A673 (cell line): ENCODE results near the gene RAB36. TPM values are rescaled to one million over a fixed set of nuclear protein-coding genes. Genes with fewer than 3 reads are reported as not detected.

Experiments used
- BruUV-seq: library from RNA; stranded (reverse); fragments of 400-500 nt; replicated peaks from 2 replicates; lab custom pipeline; 2021; lab: Mats Ljungman, UMichigan
- CTCF ChIA-PET: fragments of 300-600 bp; sonication (Branson Sonifier 250); formaldehyde crosslinking; loops from one replicate; lab custom pipeline; 2022; ENCODE audit warnings: antibody characterized with exemption; lab: Charles Lee
- POLR2A ChIA-PET: fragments of 300-600 bp; sonication (Branson Sonifier 250); formaldehyde crosslinking; loops from one replicate; lab custom pipeline; 2022; ENCODE audit warnings: antibody characterized with exemption; ENCODE audit not compliant: low non-redundant PET; lab: Charles Lee
- DNase-seq: peaks from one replicate; pipeline ENCODE4 v3.0.0-alpha.2; 2015; ENCODE audit warnings: low spot score
- H3K27ac ChIP-seq: fragments of 200-600 bp; sonication (generic); 2 replicates; pipeline ENCODE4 v1.5.1; 2016; ENCODE audit warnings: mixed run types, low read depth, mild to moderate bottlenecking, mixed read lengths, antibody characterized with exemption, low read length; ENCODE audit not compliant: poor library complexity, severe bottlenecking
- H3K27me3 ChIP-seq: fragments of 200-600 bp; sonication (generic); replicated peaks from 2 replicates; pipeline ENCODE4 v1.6.1; 2017; ENCODE audit warnings: mixed run types, low read depth, mild to moderate bottlenecking, mixed read lengths, antibody characterized with exemption, low read length; ENCODE audit not compliant: insufficient read depth, poor library complexity
- H3K36me3 ChIP-seq: fragments of 200-600 bp; sonication (generic); 2 replicates; pipeline ENCODE4 v1.6.1; 2016; ENCODE audit warnings: mixed run types, mild to moderate bottlenecking, mixed read lengths, antibody characterized with exemption, low read length; ENCODE audit not compliant: insufficient read depth, poor library complexity, severe bottlenecking
- H3K4me1 ChIP-seq: fragments of 200-600 bp; sonication (generic); 2 replicates; pipeline ENCODE4 v1.6.1; 2017; ENCODE audit warnings: mixed run types, mild to moderate bottlenecking, mixed read lengths, antibody characterized with exemption, low read length; ENCODE audit not compliant: insufficient read depth, poor library complexity, severe bottlenecking
- H3K4me3 ChIP-seq: fragments of 200-600 bp; sonication (generic); 2 replicates; pipeline ENCODE4 v1.5.1; 2016; ENCODE audit warnings: low read depth, mixed run types, mild to moderate bottlenecking, mixed read lengths, low read length; ENCODE audit not compliant: poor library complexity, severe bottlenecking
- H3K9me3 ChIP-seq: fragments of 200-600 bp; sonication (generic); 2 replicates; pipeline ENCODE4 v1.6.1; 2016; ENCODE audit warnings: mixed run types, low read depth, mild to moderate bottlenecking, mixed read lengths, antibody characterized with exemption, low read length; ENCODE audit not compliant: poor library complexity, severe bottlenecking
- EZH2 ChIP-seq: fragments of 200-600 bp; sonication (generic); IDR thresholded peaks from 2 replicates; pipeline ENCODE4 v1.6.1; 2017; ENCODE audit warnings: borderline replicate concordance, low read depth, mild to moderate bottlenecking, mixed read lengths, antibody characterized with exemption, low read length; ENCODE audit not compliant: poor library complexity, severe bottlenecking
- intact Hi-C: fragments of 100-400 bp; cut with micrococcal nuclease; formaldehyde crosslinking; loops from one replicate; pipeline ENCODE4 v1.10.0; 2022; ENCODE audit not compliant: unreplicated experiment
- total RNA-seq: library from RNA; stranded (reverse); gene quantifications from 2 replicates; pipeline ENCODE4 v1.2.3, GENCODE V29; 2021
- TF ChIP-seq, protein P1 (sequence below): fragments of 300-800, 200-600 bp; sonication (generic); conservative IDR thresholded peaks from 2 replicates; pipeline ENCODE4 v1.5.1; 2017; ENCODE audit warnings: low read depth, mild to moderate bottlenecking, antibody characterized with exemption, low read length, moderate library complexity, mixed read lengths

The RAB36 gene
- total RNA-seq, 1 experiment from 2014 or later, result 4.1 TPM

DNA sequence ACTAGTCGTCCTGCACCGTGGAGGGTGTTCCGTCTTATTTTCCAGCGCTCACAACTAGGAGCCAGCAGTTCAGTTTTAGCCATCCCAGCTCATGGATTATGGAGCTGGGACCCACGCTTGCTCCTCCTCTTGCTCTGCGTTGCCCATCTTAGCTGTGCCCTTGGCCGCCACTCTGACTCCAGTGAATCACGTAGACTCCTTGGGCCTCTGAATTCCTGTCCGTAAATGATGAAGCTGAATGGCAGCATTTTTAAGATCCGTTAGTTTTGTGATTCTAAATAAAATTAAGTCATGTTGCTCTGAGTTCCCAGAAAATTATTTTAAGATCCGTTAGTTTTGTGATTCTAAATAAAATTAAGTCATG lies 58.8 kb downstream of the RAB36 start:
- CTCF ChIA-PET, result no interaction called here
- TF ChIP-seq EZH2, result no peak
- TF ChIP-seq, protein P1, sequence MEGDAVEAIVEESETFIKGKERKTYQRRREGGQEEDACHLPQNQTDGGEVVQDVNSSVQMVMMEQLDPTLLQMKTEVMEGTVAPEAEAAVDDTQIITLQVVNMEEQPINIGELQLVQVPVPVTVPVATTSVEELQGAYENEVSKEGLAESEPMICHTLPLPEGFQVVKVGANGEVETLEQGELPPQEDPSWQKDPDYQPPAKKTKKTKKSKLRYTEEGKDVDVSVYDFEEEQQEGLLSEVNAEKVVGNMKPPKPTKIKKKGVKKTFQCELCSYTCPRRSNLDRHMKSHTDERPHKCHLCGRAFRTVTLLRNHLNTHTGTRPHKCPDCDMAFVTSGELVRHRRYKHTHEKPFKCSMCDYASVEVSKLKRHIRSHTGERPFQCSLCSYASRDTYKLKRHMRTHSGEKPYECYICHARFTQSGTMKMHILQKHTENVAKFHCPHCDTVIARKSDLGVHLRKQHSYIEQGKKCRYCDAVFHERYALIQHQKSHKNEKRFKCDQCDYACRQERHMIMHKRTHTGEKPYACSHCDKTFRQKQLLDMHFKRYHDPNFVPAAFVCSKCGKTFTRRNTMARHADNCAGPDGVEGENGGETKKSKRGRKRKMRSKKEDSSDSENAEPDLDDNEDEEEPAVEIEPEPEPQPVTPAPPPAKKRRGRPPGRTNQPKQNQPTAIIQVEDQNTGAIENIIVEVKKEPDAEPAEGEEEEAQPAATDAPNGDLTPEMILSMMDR, result no peak
- POLR2A ChIA-PET, result no interaction called here
- H3K4me1 ChIP-seq, result no peaks in the 10 kb centered on the region
- no peak overlapping the region for H3K27ac ChIP-seq
- no peaks in the 10 kb centered on the region for H3K36me3 ChIP-seq
- intact Hi-C loops, result no loop called here
- no TSS peak for BruUV-seq
- no peak overlapping the region for H3K4me3 ChIP-seq
- no peak for DNase-seq
- H3K9me3 ChIP-seq, result no peaks in the 10 kb centered on the region
- no peaks in the 10 kb centered on the region for H3K27me3 ChIP-seq

DNA sequence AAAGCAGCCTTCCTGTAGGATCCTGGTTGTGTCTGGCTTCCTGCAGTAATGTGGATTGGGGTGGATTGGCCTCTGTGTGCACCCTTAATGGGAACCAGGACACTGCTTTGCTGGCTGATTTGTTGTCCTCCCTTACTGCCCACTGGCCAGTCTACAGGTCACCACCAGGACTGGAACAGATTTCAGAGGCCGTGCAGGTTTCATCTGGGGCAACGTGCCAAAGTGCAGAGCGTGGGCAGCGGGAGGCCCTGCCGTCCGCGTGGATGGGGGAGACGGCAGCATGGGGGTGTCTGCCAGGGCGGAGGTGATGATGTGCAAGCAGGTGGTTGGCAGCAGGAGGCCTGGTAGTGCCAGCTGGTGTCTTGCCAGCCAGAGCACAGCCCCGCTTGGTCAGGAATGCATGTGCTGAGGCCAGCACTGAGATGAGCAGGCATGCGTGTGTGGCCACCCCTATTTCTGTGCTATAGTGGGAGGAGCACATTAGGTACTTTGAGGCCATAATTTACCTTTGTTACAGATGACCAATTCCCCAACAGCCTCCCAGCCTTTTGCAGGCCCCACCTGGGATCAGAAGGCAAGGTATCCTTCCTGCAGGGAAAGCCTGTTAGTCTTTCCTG lies 59.4 kb downstream of the RAB36 start:
- Histone ChIP-seq H3K9me3 (no peaks in the 10 kb centered on the region), H3K27ac (no peak overlapping the region), H3K4me3 (no peak overlapping the region), H3K36me3 (no peaks in the 10 kb centered on the region), H3K4me1 (no peaks in the 10 kb centered on the region), H3K27me3 (no peaks in the 10 kb centered on the region)
- BruUV-seq, result no TSS peak
- intact Hi-C loops, result no loop called here
- CTCF ChIA-PET, result no interaction called here
- TF ChIP-seq, protein P1, result no peak
- TF ChIP-seq EZH2, result no peak
- POLR2A ChIA-PET, result no interaction called here
- no peak for DNase-seq

DNA sequence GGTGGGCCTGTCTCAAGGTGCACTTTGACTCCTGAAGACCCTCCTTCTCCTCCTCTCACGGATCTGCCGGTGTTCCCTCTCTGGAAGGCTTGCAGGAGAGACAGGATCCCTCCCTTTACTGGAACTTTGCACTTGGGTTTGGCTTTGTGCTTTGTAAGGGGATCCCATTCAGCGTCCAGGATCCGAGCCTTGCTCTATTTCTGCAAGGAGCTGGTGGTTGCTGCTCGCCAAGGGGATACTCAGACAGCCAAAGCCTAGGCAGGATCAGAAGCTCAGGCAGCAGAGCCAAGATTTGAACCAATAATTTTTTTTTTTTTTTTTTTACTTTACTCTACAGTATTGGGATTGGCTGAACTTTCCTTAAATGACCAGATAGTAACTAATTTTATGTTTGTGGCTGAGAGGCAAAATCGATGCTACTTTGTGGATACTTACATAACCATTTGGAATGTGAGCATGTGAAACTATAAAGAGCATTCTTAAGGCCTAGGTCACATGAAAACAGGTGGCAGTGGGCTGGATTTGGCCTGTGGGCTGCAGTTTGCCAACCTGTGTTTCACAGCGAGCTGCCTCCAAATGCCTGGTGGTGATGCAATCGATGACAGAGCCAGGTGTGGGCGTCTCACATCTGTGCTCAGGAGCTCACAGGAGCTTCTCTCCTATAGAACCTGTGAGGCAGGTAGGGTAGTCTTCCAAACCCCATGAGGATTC lies 60.2 kb downstream of the RAB36 start:
- H3K27ac ChIP-seq, result no peak overlapping the region
- H3K4me3 ChIP-seq, result no peak overlapping the region
- ChIA-PET POLR2A (no interaction called here), CTCF (no interaction called here)
- TF ChIP-seq, protein P1, result no peak
- TF ChIP-seq EZH2, result no peak
- no peaks in the 10 kb centered on the region for H3K27me3 ChIP-seq
- intact Hi-C loops, result no loop called here
- no peaks in the 10 kb centered on the region for H3K36me3 ChIP-seq
- no peaks in the 10 kb centered on the region for H3K9me3 ChIP-seq
- no peaks in the 10 kb centered on the region for H3K4me1 ChIP-seq
- no TSS peak for BruUV-seq
- no peak for DNase-seq
